Measurements from ENCODE around the gene ITGAL.
"Not testable (repeated sequence)": the region's sequence is repeated elsewhere in the genome, so short reads cannot be mapped to it uniquely, and the experiment has no call there.

Gene ITGAL

GRCh38 chr16:30526823-30527634 lies 54.5 kb downstream of the ITGAL start:
- DNase-seq = peak; percentile 90 to 93

- DNase-seq = peak; percentile 85 to 91
Measured at GRCh38 chr16:30527635-30528178, 55.2 kb downstream of the ITGAL start.

GRCh38 chr16:30528799-30529457 lies 56.4 kb downstream of the ITGAL start:
- no peak for DNase-seq

GRCh38 chr16:30530163-30531037 lies 57.9 kb downstream of the ITGAL start:
- no peak for DNase-seq

GRCh38 chr16:30532285-30533145 lies 60.0 kb downstream of the ITGAL start:
- no peak for DNase-seq

DNA sequence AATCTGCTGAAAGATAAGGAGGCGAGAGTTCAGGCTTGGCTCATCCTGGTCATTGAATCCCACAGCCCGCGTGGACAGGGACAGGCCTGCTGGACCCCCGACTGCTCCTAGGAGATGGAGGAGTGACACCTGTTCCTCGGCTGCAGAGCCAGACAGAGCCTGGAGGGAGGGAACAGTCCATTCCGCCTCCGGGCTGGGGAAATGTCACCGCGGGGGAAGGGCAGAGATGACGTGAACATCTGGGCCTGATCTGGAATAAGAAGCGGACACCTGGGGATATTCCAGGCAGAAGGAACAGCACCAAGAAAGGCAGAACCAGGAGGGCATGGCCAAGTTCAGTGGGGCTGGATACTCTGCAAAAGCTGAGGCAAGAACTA lies 60.6 kb downstream of the ITGAL start:
- no peak for DNase-seq

- no peak for DNase-seq
Measured at GRCh38 chr16:30533748-30534367, 61.3 kb downstream of the ITGAL start.

DNA sequence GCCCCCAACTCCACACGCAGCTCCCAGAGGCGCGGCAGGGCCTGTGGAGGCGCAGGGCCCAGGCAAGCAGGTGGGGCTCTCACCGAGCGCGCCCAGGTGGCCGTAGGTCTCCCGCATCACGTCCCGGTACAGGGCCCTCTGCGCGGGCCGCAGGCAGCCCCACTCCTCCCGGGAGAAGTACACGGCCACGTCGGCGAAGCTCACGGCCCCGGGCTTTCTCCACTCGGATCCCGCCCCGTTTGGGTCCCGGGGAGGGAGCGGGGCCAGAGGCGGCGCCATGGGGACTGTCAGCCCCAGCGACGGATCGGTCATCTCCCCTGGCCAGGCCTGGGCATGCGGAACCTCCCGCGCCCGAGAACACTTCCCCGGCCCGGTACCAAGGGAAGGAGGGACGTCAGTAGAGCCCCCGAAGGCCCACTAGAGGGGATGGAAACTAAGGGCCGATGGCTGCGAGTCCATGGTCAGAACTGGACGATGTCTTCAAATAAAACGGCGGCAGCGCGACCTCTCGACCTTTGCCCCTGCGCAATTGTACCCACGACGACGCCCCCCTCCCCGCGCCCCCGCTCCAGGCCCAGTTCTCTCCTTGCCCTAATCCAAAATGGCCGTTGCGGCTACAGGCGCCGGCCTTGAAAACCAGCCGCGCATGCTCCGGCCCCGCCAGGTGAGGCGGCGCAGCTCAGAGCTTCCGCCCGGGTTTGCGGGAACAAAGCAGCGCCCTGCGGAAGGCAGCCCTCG lies 62.0 kb downstream of the ITGAL start, which contains the start of gene ZNF747:
ZNF747 (minus strand) TSS at position 491 of the 738 bp plus-strand sequence; CDS start at position 312, 179 bp downstream.
- peak; percentile 75 to 77 for DNase-seq

GRCh38 chr16:30535106-30535776 lies 62.7 kb downstream of the ITGAL start:
- DNase-seq = no peak

GRCh38 chr16:30535777-30536190 lies 63.2 kb downstream of the ITGAL start:
- DNase-seq = peak; percentile 65 to 69

DNA sequence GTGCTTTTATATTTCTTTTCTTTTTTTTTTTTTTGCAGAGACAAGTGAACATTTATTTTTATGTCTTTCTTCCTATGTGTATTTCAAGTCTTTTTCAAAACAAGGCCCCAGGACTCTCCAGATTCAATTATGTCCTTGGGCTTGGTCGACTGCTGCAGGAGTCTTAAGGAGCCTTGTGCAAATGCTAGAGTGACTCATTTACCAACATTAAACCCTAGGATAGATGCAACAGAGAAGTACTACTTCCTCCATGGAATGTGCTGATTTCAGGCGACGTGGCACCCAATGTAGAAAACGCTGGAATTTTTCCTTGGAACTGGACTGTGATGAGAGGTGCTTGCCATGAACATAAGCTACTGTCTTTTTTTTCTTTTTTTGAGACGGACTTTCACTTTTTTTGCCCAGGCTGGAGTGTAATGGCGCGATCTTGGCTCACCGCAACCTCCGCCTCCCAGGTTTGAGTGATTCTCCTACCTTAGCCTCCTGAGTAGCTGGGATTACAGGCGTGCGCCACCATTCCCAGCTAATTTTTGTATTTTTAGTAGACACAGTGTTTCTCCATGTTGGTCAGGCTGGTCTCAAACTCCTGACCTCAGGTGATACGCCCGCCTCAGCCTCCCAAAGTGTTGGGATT lies 64.0 kb downstream of the ITGAL start:
- DNase-seq = peak in 1 of 2 experiments; percentile 11

DNA sequence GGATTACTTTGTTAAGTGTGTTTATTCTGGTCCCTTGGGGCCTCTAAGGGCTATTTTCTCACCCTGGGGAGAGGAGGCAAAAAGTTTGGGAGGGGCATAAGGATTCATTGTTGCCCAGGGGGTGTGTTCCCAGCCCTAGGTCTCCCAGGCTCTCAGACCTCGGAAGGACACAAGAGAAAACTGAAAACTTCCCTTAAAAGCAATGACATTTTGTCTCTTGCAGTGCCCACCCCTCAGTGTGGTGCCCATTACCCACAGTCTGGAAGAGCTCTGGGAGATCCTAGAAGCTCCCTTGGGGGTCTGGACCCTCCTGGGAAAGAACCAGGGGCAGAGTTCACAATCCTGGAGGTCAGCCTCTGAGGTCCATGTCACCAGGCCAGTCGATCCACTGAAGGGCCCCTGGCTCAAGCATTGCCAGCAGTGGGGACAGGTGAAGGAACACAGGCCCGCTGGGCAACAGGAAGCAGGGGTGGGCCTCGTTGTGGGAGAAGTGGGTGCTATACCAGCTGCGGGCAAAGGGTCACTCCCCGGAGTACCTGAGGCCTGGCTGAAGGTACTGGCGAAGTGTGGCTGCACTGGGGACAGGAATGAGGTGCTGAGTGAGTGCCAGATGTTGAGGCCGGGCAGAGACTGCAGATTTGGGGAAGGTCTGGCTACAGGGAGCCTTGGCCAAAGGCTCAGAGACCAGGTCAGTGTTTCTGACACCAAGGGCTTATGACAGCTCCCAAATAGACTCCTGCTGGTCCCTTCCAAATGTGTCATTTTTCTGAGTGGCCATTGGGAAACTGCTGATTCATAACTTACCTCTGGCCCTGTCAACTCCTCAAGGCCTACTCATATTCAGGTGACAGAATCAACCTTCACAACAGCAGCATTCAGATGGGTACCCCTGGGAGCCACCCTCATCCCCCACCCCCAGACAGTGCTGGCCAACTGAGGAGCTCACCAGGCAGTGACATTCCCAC lies 66.7 kb downstream of the ITGAL start:
- no peak for DNase-seq

GRCh38 chr16:30539986-30540526 lies 67.5 kb downstream of the ITGAL start:
- DNase-seq = not testable (repeated sequence)

- DNase-seq = not testable (repeated sequence)
Measured at GRCh38 chr16:30540916-30541464, 68.4 kb downstream of the ITGAL start.

GRCh38 chr16:30541502-30542329 lies 69.2 kb downstream of the ITGAL start:
- no peak for DNase-seq

DNA sequence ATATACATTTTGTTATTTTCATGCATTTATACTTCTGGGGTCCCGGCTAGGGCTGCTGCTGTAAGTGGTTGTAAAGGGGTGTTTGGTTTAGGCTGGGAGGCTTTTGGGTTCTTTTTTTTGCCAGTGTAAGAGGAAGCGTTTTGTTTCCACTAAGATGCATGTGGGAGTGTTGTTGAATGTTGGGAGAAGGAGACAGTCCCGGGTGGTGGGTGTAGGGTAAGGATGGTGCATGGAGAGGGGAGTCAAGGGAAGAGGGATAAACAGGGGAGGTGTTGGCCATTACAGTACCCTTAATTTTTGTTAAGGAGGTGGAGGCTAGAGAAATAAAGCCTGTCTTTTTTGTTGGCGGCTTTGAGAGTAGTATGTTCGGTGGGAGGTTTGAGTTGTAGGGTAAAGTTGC lies 70.5 kb downstream of the ITGAL start:
- DNase-seq = no peak

GRCh38 chr16:30546115-30546514 lies 73.6 kb downstream of the ITGAL start:
- DNase-seq = no peak
